Loucy (cell line): ENCODE data around the gene OSTM1.

Experiments used
- H2AFZ ChIP-seq: fragments of 200-600 bp; sonication (generic); 2 replicates; pipeline ENCODE4 v1.6.0; 2016; ENCODE audit warnings: antibody characterized with exemption, mild to moderate bottlenecking, low read length, moderate library complexity
- H3F3A ChIP-seq: fragments of 200-600 bp; 2 replicates; pipeline ENCODE4 v1.6.0; 2016; ENCODE audit warnings: antibody characterized with exemption, low read depth, mild to moderate bottlenecking
- H3K27me3 ChIP-seq: fragments of 200-600 bp; sonication (generic); 2 replicates; pipeline ENCODE4 v1.6.1; 2014; ENCODE audit warnings: low read length, mild to moderate bottlenecking; ENCODE audit not compliant: insufficient read depth, poor library complexity, severe bottlenecking
- H3K36me3 ChIP-seq: fragments of 200-600 bp; sonication (generic); 2 replicates; pipeline ENCODE4 v1.6.1; 2016; ENCODE audit warnings: low read length; ENCODE audit not compliant: insufficient read depth
- H3K4me1 ChIP-seq: fragments of 200-600 bp; sonication (generic); 2 replicates; pipeline ENCODE4 v1.5.1; 2014; ENCODE audit warnings: low read length, mild to moderate bottlenecking; ENCODE audit not compliant: insufficient read depth, poor library complexity, severe bottlenecking
- H3K4me2 ChIP-seq: fragments of 200-600 bp; sonication (generic); 2 replicates; pipeline ENCODE4 v1.6.0; 2014; ENCODE audit warnings: antibody characterized with exemption, low read length, low read depth, mild to moderate bottlenecking; ENCODE audit not compliant: poor library complexity, severe bottlenecking
- H3K4me3 ChIP-seq: fragments of 200-600 bp; sonication (generic); 2 replicates; pipeline ENCODE4 v1.5.1; 2014; ENCODE audit warnings: low read length, mild to moderate bottlenecking, mixed read lengths; ENCODE audit not compliant: poor library complexity, severe bottlenecking
- H3K79me2 ChIP-seq: fragments of 200-600 bp; sonication (generic); 2 replicates; pipeline ENCODE4 v1.6.1; 2014; ENCODE audit warnings: low read length; ENCODE audit not compliant: insufficient read depth
- H3K9ac ChIP-seq: fragments of 200-600 bp; sonication (generic); 2 replicates; pipeline ENCODE4 v1.6.0; 2014; ENCODE audit warnings: mild to moderate bottlenecking, low read depth, low read length, moderate library complexity; ENCODE audit not compliant: poor library complexity, severe bottlenecking
- H3K9me2 ChIP-seq: fragments of 200-600 bp; sonication (generic); replicated peaks from 2 replicates; pipeline ENCODE4 v1.6.1; 2016; ENCODE audit warnings: low read depth, low read length, mixed read lengths
- H3K9me3 ChIP-seq: fragments of 200-600 bp; sonication (generic); 2 replicates; pipeline ENCODE4 v1.6.1; 2014; ENCODE audit warnings: mild to moderate bottlenecking, antibody characterized with exemption, low read length, low read depth; ENCODE audit not compliant: insufficient read depth
- H4K20me1 ChIP-seq: fragments of 200-600 bp; sonication (generic); 2 replicates; pipeline ENCODE4 v1.6.0; 2014; ENCODE audit warnings: antibody characterized with exemption, low read length, mild to moderate bottlenecking; ENCODE audit not compliant: insufficient read depth, poor library complexity, severe bottlenecking
- CTCF ChIP-seq: fragments of 200-600 bp; sonication (generic); conservative IDR thresholded peaks from 2 replicates; pipeline ENCODE4 v1.5.1; 2014; ENCODE audit warnings: mild to moderate bottlenecking, antibody characterized with exemption, low read length
- EZH2phosphoT487 ChIP-seq: fragments of 200-600 bp; IDR thresholded peaks from 2 replicates; pipeline ENCODE4 v1.6.1; 2018; ENCODE audit warnings: antibody characterized with exemption, mild to moderate bottlenecking, moderate library complexity, borderline replicate concordance

The OSTM1 gene

DNA sequence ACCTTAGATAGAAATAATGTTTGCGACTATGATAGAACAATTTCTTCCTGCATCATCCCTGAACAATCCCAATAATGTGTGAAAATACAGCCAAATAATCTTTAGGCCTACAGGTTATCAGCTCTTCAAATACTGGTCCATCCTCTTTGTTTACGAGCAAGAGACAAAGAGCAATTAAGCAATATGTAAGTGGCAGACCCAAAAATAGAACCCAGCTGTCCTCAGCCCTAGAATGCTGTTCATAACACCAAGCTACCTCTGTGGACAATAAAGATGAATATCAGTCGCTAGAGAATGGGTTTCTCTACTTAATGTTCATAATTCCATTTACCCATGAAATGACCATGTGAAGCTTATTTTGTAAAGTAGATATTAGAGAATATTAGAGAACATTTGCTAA, 28.4 kb upstream of the OSTM1 start:
- no peak overlapping the region for H3K9ac ChIP-seq
- H3K9me3 ChIP-seq, result no peaks in the 10 kb centered on the region
- no peaks in the 10 kb centered on the region for H4K20me1 ChIP-seq
- H3K4me2 ChIP-seq, result no peak overlapping the region
- H2AFZ ChIP-seq, result no peak overlapping the region
- H3K27me3 ChIP-seq, result no peaks in the 10 kb centered on the region
- H3K36me3 ChIP-seq, result no peaks in the 10 kb centered on the region
- TF ChIP-seq EZH2phosphoT487 (no peak), CTCF (no peak)
- H3K4me1 ChIP-seq, result no peaks in the 10 kb centered on the region
- H3K9me2 ChIP-seq, result no peaks in the 10 kb centered on the region
- H3K4me3 ChIP-seq, result no peak overlapping the region
- H3F3A ChIP-seq, result no peaks in the 10 kb centered on the region
- no peaks in the 10 kb centered on the region for H3K79me2 ChIP-seq

- Histone ChIP-seq H3K4me1 (no peaks in the 10 kb centered on the region), H3K36me3 (no peaks in the 10 kb centered on the region), H3K9me2 (no peaks in the 10 kb centered on the region), H2AFZ (no peak overlapping the region), H4K20me1 (no peaks in the 10 kb centered on the region), H3K79me2 (no peaks in the 10 kb centered on the region), H3F3A (no peaks in the 10 kb centered on the region), H3K9ac (no peak overlapping the region), H3K9me3 (no peaks in the 10 kb centered on the region), H3K27me3 (no peaks in the 10 kb centered on the region), H3K4me3 (no peak overlapping the region), H3K4me2 (no peak overlapping the region)
- TF ChIP-seq EZH2phosphoT487 (no peak), CTCF (no peak)
These were observed 25.5 kb upstream of the OSTM1 start for GRCh38 chr6:108100003-108100402.

- TF ChIP-seq EZH2phosphoT487 (no peak), CTCF (no peak)
- Histone ChIP-seq H3K4me3 (no peak overlapping the region), H3K27me3 (no peaks in the 10 kb centered on the region), H3K9ac (no peak overlapping the region), H3K79me2 (no peaks in the 10 kb centered on the region), H4K20me1 (no peaks in the 10 kb centered on the region), H3K9me2 (no peaks in the 10 kb centered on the region), H3F3A (no peaks in the 10 kb centered on the region), H3K36me3 (no peaks in the 10 kb centered on the region), H3K4me1 (no peaks in the 10 kb centered on the region), H3K9me3 (no peaks in the 10 kb centered on the region), H3K4me2 (no peak overlapping the region), H2AFZ (no peak overlapping the region; the same call in 1 of the 2 replicates)
These were observed 23.3 kb upstream of the OSTM1 start for GRCh38 chr6:108097882-108098281.
